Colonic mucosa (tissue), 4 donors: ENCODE data around the gene NIPBL. TPM values are rescaled to one million over a fixed set of nuclear protein-coding genes. Genes with fewer than 3 reads are reported as not detected.
A peak's percentile ranks its signal among the peaks of the same experiment; 100 is the strongest.

ENCODE experiments used
- DNase-seq: peaks from one replicate; pipeline ENCODE4 v3.0.0-alpha.2; 2020
- H3K27ac ChIP-seq: fragments of 200-600 bp; one replicate; pipeline ENCODE4 v1.8.0; 2021
- H3K27me3 ChIP-seq: fragments of 200-600 bp; one replicate; pipeline ENCODE4 v1.8.0; 2021
- H3K36me3 ChIP-seq: fragments of 200-600 bp; one replicate; pipeline ENCODE4 v1.8.0; 2021
- H3K4me1 ChIP-seq: fragments of 200-600 bp; one replicate; pipeline ENCODE4 v1.8.0; 2021; ENCODE audit warnings: mild to moderate bottlenecking
- H3K4me3 ChIP-seq: fragments of 200-600 bp; one replicate; pipeline ENCODE4 v1.8.0; 2021
- H3K9ac ChIP-seq, 2 donors: one replicate each; pipeline ENCODE4 v1.7.0; 2013; ENCODE audit warnings: control low read depth in 2 of 2, low read depth in 2 of 2, low read length in 2 of 2
- H3K9me3 ChIP-seq: fragments of 200-600 bp; one replicate; pipeline ENCODE4 v1.8.0; 2021
- intact Hi-C: fragments of 100-400 bp; cut with DNase I; formaldehyde crosslinking; loops from one replicate; pipeline ENCODE4 v1.14.1; 2022
- total RNA-seq, 2 donors: library from RNA; stranded (reverse); fragmentation: NEBNext Ultra II Directional in 1 of 2; extraction: Animal tissue kit (Norgen Biotek cat#: 25700) in 1 of 2; gene quantifications; one replicate each; pipeline ENCODE4 v1.2.1, GENCODE V29; 2021
- TF ChIP-seq, protein P1 (sequence below): fragments of 200-600 bp; IDR thresholded peaks from one replicate; pipeline ENCODE4 v1.8.0; 2022; ENCODE audit warnings: antibody characterized with exemption, mild to moderate bottlenecking
- donor health status: healthy.
- donor health status: DM: no; HTN: no; CAD: no.
- donor health status: DM: no; HTN: no; CAD: no.

The NIPBL gene
- total RNA-seq, 2 donors from 2014 or later, result 47.6 to 59.2 TPM

- DNase-seq, result peak; percentile 85
- intact Hi-C loops, result no loop called here
- no peaks in the 10 kb centered on the region for H3K36me3 ChIP-seq
- TF ChIP-seq, protein P1, sequence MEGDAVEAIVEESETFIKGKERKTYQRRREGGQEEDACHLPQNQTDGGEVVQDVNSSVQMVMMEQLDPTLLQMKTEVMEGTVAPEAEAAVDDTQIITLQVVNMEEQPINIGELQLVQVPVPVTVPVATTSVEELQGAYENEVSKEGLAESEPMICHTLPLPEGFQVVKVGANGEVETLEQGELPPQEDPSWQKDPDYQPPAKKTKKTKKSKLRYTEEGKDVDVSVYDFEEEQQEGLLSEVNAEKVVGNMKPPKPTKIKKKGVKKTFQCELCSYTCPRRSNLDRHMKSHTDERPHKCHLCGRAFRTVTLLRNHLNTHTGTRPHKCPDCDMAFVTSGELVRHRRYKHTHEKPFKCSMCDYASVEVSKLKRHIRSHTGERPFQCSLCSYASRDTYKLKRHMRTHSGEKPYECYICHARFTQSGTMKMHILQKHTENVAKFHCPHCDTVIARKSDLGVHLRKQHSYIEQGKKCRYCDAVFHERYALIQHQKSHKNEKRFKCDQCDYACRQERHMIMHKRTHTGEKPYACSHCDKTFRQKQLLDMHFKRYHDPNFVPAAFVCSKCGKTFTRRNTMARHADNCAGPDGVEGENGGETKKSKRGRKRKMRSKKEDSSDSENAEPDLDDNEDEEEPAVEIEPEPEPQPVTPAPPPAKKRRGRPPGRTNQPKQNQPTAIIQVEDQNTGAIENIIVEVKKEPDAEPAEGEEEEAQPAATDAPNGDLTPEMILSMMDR, result no peak
- H3K27ac ChIP-seq, result peak overlapping the region; percentile 94
- peak overlapping the region; percentile 86 to 97 for H3K9ac ChIP-seq
- H3K27me3 ChIP-seq, result no peaks in the 10 kb centered on the region
- peak overlapping the region; percentile 75 for H3K4me3 ChIP-seq
- no peaks in the 10 kb centered on the region for H3K9me3 ChIP-seq
- H3K4me1 ChIP-seq, result peaks cover 6% of the 10 kb centered on the region
These were observed 725 bp upstream of the NIPBL start for GRCh38 chr5:36875790-36876298.

- TF ChIP-seq, protein P1, result no peak
- DNase-seq, result peak; percentile 62
- H3K27me3 ChIP-seq, result no peaks in the 10 kb centered on the region
- peak overlapping the region; percentile 90 to 94 for H3K9ac ChIP-seq
- intact Hi-C loops, result no loop called here
- peak overlapping the region; percentile 94 for H3K27ac ChIP-seq
- H3K9me3 ChIP-seq, result no peaks in the 10 kb centered on the region
- H3K4me3 ChIP-seq, result peak overlapping the region; percentile 75
- H3K36me3 ChIP-seq, result no peaks in the 10 kb centered on the region
- H3K4me1 ChIP-seq, result peaks cover 6% of the 10 kb centered on the region
These were observed 547 bp downstream of the NIPBL start for GRCh38 chr5:36876965-36877666.

DNA sequence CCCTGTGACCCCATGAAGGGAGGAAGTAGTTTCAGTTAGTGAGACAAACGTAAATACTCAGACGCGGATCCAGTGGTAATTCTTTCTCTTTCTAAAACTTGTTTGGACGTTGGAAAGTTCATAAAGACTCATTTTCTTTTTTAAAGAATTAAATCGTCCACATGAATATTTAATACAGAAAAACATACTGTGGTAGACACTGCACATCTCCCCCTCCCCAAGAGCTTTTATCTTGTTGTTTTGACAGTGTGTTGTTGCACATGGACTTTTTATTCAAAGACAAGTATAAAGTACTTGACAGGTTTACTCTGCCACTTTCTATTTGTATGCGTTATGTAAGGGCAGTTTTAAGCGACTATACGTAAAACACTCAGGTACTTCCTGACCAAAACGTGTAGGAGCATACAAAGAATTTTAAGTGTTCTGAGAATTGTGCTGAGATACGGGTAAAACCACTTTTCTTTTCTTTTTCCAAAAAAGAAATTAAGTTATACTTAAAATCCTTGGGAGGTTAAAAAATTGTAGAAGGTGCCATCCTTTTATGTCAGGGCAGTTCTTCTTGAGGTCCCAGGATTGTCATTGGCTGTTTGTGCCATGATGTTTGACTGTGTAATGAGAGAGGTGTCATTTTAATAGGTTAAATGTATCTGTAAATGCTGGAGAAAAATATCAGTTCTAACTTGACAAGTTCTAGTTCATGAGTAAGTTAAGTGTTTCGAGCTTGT lies 1.3 kb downstream of the NIPBL start:
- TF ChIP-seq, protein P1, result no peak
- Histone ChIP-seq H3K9me3 (no peaks in the 10 kb centered on the region), H3K4me1 (peaks cover 6% of the 10 kb centered on the region), H3K27me3 (no peaks in the 10 kb centered on the region), H3K4me3 (peak overlapping the region; percentile 75), H3K9ac (peak overlapping the region; percentile 90 to 94), H3K36me3 (no peaks in the 10 kb centered on the region), H3K27ac (peak overlapping the region; percentile 94)
- DNase-seq, result peak; percentile 40
- intact Hi-C loops, result no loop called here

DNA sequence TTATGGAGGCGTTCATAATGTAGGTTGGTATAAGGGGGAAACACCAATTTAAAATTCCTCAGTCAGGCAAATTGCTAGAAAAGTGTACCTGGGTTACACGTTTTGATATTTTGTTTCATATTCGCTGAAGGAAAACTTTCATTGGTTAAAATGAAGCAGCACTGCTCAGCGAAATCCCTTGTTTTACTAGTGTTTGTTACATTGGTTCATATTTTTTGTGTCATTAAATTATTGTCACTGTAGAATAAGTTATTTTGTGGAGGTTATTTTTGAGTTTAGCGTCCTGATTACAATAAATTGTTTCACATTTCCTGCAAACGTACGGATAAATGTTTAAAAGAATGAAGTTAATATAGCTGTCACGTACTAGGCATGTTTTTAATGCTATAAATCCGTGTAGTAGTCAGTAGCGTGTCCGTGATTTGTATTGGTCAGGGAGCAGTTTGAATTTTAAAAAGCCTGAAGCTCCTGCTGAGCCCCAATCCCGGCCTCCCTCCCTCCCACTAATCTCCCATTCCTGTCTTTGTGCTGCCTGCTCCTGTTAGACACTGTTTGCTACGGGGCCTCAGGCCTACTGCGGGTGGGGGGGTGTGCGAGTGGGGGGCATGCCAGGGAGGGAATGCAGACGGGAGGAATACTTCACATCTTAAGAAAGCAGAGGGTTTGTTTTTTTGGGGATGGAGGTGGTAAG lies 2.0 kb downstream of the NIPBL start:
- H3K9ac ChIP-seq, result peak overlapping the region in 1 of 2 donors; percentile 90
- intact Hi-C loops, result no loop called here
- H3K27me3 ChIP-seq, result no peaks in the 10 kb centered on the region
- DNase-seq, result peak; percentile 45
- no peaks in the 10 kb centered on the region for H3K36me3 ChIP-seq
- peak overlapping the region; percentile 94 for H3K27ac ChIP-seq
- H3K4me3 ChIP-seq, result peak overlapping the region; percentile 75
- TF ChIP-seq, protein P1, result no peak
- H3K9me3 ChIP-seq, result no peaks in the 10 kb centered on the region
- peaks cover 6% of the 10 kb centered on the region for H3K4me1 ChIP-seq
